ENCODE results near the gene DAPK1. TPM values are rescaled to one million over a fixed set of nuclear protein-coding genes. Genes with fewer than 3 reads are reported as not detected.
"Not testable (repeated sequence)": the region's sequence is repeated elsewhere in the genome, so short reads cannot be mapped to it uniquely, and the experiment has no call there.

Gene DAPK1
- total and polyA plus RNA-seq, 8 donors, result 9.0 to 88.7 (median 50.7) TPM

DNA sequence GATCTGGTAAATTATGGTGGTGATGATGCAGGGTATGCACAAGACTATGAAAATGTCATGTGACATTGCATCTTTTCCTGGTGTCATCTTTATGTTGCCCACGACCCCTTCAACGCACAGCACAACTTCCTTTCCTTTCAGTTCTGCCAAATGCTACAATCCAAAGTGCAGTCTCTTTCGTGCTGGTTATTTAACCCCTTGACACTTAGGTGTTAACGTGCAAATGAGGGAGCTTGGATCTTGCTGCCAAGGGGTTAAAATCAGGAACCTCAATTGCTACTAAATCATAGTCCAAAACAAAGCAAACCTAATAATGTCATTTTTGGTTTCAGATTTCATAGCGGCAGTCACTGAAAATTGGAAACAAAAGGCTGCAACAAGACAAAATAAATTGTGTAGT, 244.2 kb downstream of the DAPK1 start:
- intact Hi-C loops (cut with DNase I; ENCODE audit: low total_unique reads), result no loop called here
- Histone ChIP-seq H3K9me3 (peaks cover 6 to 20% (median 12%) of the 10 kb centered on the region in 4 donors), H3K36me3 (no peaks in the 10 kb centered on the region), H3K4me1 (no peaks in the 10 kb centered on the region), H3K27me3 (no peaks in the 10 kb centered on the region), H3K4me3 (no peak overlapping the region), H3K27ac (no peak overlapping the region)
- TF ChIP-seq POLR2A (IDR thresholded peaks at IDR 0.05), result no peak
- TF ChIP-seq, protein P1, sequence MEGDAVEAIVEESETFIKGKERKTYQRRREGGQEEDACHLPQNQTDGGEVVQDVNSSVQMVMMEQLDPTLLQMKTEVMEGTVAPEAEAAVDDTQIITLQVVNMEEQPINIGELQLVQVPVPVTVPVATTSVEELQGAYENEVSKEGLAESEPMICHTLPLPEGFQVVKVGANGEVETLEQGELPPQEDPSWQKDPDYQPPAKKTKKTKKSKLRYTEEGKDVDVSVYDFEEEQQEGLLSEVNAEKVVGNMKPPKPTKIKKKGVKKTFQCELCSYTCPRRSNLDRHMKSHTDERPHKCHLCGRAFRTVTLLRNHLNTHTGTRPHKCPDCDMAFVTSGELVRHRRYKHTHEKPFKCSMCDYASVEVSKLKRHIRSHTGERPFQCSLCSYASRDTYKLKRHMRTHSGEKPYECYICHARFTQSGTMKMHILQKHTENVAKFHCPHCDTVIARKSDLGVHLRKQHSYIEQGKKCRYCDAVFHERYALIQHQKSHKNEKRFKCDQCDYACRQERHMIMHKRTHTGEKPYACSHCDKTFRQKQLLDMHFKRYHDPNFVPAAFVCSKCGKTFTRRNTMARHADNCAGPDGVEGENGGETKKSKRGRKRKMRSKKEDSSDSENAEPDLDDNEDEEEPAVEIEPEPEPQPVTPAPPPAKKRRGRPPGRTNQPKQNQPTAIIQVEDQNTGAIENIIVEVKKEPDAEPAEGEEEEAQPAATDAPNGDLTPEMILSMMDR (IDR thresholded peaks at IDR 0.05), result no peak
- TF ChIP-seq POLR2AphosphoS5 (IDR thresholded peaks at IDR 0.05), result no peak
- no peak for TF ChIP-seq EP300 (IDR thresholded peaks at IDR 0.05)
- 30 to 43% (median 34%) methylated on average over 5 of the region's 5 CpGs for WGBS, 5 donors
- DNase-seq, result no peak

DNA sequence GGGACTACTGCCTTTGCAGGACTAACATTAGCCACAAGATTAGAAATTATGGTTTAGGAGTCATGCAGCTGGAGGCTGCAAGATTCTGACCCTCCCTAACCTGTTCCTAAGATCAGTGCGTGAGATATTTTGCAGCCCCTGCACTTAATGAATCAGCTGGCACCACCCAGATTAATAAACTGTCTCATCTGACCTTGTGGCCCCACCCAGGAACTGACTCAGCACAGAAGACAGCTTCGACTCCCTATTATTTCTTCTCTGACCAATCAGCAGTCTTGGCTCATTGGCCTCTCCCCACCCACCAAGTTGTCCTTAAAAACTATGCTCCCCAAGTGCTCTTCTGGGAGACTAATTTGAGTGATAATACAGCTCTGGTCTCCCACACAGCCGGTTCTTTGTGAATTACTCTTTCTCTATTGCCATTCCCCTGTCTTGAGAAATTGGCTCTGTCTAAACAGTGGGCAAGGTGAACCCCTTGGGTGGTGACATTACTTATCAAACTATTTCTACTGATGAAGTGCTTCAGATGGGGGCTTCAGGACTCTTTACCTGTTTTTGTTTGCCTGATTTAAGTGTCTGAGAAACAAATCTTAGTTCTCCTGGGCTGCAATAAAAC, 245.3 kb downstream of the DAPK1 start:
- no peaks in the 10 kb centered on the region for H3K36me3 ChIP-seq
- DNase-seq, result no peak
- intact Hi-C loops (cut with DNase I; ENCODE audit: low total_unique reads), result no loop called here
- WGBS, 5 donors, result 62 to 79% (median 74%) methylated on average over 3 of the region's 3 CpGs
- peaks cover 0 to 5% (median 0%) of the 10 kb centered on the region in 3 donors for H3K27me3 ChIP-seq
- TF ChIP-seq POLR2A (IDR thresholded peaks at IDR 0.05) (no peak), EP300 (IDR thresholded peaks at IDR 0.05) (no peak), POLR2AphosphoS5 (IDR thresholded peaks at IDR 0.05) (no peak)
- TF ChIP-seq, protein P1 (IDR thresholded peaks at IDR 0.05), result no peak
- peaks cover 6 to 20% (median 12%) of the 10 kb centered on the region in 4 donors for H3K9me3 ChIP-seq
- no peaks in the 10 kb centered on the region for H3K4me1 ChIP-seq
- H3K27ac ChIP-seq, result no peak overlapping the region
- H3K4me3 ChIP-seq, result no peak overlapping the region

DNA sequence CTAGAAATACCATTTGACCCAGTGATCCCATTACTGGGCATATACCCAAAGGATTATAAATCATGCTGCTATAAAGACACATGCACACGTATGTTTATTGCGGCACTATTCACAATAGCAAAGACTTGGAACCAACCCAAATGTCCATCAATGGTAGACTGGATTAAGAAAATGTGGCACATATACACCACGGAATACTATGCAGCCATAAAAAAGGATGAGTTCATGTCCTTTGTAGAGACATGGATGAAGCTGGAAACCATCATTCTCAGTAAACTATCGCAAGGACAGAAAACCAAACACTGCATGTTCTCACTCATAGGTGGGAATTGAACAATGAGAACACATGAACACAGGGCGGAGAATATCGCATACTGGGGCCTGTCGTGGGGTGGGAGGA, 246.6 kb downstream of the DAPK1 start:
- peaks cover 6 to 20% (median 12%) of the 10 kb centered on the region in 4 donors for H3K9me3 ChIP-seq
- H3K27ac ChIP-seq; intact Hi-C loops (cut with DNase I; ENCODE audit: low total_unique reads); H3K4me1 ChIP-seq; DNase-seq; H3K36me3 ChIP-seq; H3K27me3 ChIP-seq; H3K4me3 ChIP-seq: not testable (repeated sequence)
- 91 to 97% (median 94%) methylated on average over 4 to 7 of the region's 7 CpGs for WGBS, 5 donors

DNA sequence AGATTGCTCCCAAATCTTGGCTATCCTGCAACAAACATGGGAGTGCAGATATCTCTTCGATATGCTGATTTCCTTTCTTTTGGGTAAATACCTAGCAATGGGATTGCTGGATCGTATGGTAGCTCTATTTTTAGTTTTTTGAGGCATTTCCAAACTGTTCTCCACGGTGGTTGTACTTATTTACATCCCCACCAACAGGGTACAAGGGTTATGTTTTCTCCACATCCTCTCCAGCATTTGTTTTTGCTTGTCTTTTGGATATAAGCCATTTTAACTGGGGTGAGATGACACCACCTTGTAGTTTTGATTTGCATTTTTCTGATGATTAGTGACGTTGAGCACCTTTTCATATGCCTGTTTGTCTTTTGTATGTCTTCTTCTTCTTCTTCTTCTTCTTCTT, 248.5 kb downstream of the DAPK1 start:
- H3K4me3 ChIP-seq, result no peak overlapping the region
- intact Hi-C loops (cut with DNase I; ENCODE audit: low total_unique reads), result no loop called here
- no peaks in the 10 kb centered on the region for H3K36me3 ChIP-seq
- peaks cover 0 to 6% (median 0%) of the 10 kb centered on the region in 3 donors for H3K27me3 ChIP-seq
- H3K27ac ChIP-seq, result no peak overlapping the region
- peaks cover 6 to 20% (median 12%) of the 10 kb centered on the region in 4 donors for H3K9me3 ChIP-seq
- no peaks in the 10 kb centered on the region for H3K4me1 ChIP-seq
- TF ChIP-seq POLR2A (IDR thresholded peaks at IDR 0.05), result no peak
- no peak for TF ChIP-seq EP300 (IDR thresholded peaks at IDR 0.05)
- TF ChIP-seq, protein P1 (IDR thresholded peaks at IDR 0.05), result no peak
- TF ChIP-seq POLR2AphosphoS5 (IDR thresholded peaks at IDR 0.05), result no peak
- WGBS, 5 donors, result 57 to 70% (median 64%) methylated on average over 4 of the region's 4 CpGs
- DNase-seq, result no peak

DNA sequence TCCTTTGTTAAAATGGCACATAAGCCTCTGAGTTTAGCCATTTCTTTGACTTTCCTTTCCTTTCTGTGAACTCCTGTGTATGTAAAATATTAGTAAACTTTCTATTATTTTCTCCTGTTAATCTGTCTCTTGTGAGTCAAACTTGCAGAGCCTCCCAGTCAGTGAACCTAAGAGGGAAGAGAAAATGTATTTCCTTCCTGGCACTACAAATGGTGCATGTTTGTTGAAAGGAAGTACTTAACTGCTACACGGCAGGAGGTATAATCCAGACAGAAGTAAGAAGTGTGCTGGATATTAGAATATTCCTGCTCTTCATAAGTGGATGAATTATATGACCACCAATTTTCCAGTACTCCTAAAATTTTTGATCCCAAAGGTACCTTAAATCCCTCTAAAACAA, 251.2 kb downstream of the DAPK1 start:
- H3K4me1 ChIP-seq, result no peaks in the 10 kb centered on the region
- peaks cover 0 to 6% (median 0%) of the 10 kb centered on the region in 3 donors for H3K27me3 ChIP-seq
- peaks cover 0 to 13% (median 2%) of the 10 kb centered on the region in 4 donors for H3K9me3 ChIP-seq
- TF ChIP-seq POLR2A (IDR thresholded peaks at IDR 0.05), result no peak
- no peak for TF ChIP-seq EP300 (IDR thresholded peaks at IDR 0.05)
- TF ChIP-seq, protein P1 (IDR thresholded peaks at IDR 0.05), result no peak
- no peak overlapping the region for H3K4me3 ChIP-seq
- intact Hi-C loops (cut with DNase I; ENCODE audit: low total_unique reads), result no loop called here
- H3K36me3 ChIP-seq, result no peaks in the 10 kb centered on the region
- DNase-seq, result no peak
- no peak overlapping the region for H3K27ac ChIP-seq
- 21 to 29% (median 27%) methylated on average over 1 of the region's 1 CpG for WGBS, 5 donors

Measured in stomach (tissue), 9 donors.